Activated CD4-positive, alpha-beta T cell treated with anti-CD3 and anti-CD28 coated beads for 48 hours (primary cell): ENCODE measurements around the gene SMIM14.
"Not testable (repeated sequence)": the region's sequence is repeated elsewhere in the genome, so short reads cannot be mapped to it uniquely, and the experiment has no call there.

Source experiments
- DNase-seq: peaks from one replicate; pipeline ENCODE4 v3.0.0-alpha.2; 2020

The SMIM14 gene

DNA sequence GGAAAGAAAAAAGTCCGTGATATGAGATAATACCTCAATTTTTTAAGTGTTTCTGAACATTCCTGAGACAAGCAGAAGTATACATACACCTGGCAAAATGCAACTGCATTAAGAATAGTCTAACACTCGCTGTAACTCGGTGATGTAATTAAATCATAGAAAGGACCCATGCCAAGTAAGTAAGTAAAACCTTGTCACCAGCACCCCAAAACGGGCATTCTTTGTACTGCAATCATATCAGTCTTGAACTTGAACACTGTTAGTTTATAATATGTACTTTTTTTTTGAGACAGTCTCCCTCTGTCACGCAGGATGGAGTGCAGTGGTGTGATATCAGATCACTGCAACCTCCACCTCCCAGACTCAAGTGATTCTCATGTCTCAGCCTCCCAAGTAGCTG lies 47.4 kb downstream of the SMIM14 start:
- no peak for DNase-seq

- DNase-seq: no peak
Observed at GRCh38 chr4:39587881-39588280, 50.8 kb downstream of the SMIM14 start.

- no peak for DNase-seq
Observed at GRCh38 chr4:39574946-39575345, 63.7 kb downstream of the SMIM14 start.

GRCh38 chr4:39571504-39571903 lies 67.2 kb downstream of the SMIM14 start:
- DNase-seq: no peak

DNA sequence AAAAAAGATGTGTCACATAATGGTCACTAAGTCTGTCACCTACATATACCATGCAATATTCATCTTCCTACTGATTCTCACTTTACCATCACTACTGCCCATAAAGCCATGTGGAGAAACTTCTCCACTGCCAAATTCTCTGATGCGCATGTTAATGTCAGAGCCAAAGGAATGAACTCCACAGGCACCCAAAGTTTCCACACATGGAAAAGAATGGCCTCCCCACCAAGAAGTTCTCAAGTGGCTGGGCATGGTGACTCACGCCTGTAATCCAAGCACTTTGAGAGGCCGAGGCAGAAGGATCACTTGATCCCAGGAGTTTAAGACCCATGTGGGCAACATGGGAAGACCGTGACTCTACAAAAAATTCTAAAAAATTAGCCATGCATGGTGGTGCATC lies 67.6 kb downstream of the SMIM14 start:
- no peak for DNase-seq

DNA sequence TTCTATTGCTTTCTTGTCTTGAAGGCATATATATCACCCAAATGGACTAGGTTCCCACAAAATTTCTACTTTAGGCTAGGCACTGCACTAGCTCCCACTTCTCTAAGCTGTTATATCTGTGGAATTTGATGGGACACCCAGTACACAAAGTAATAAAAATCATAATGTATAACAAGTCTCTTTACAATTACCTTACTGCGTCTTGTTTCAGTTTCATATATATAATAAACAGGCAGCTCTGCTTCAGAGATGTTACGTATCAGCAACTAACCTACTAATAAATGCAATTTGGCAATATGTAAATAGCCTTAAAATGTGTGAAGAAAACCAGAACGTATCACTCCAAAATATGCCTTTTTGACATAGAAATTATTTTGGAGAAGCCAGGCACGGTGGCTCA lies 69.5 kb downstream of the SMIM14 start:
- DNase-seq: no peak

DNA sequence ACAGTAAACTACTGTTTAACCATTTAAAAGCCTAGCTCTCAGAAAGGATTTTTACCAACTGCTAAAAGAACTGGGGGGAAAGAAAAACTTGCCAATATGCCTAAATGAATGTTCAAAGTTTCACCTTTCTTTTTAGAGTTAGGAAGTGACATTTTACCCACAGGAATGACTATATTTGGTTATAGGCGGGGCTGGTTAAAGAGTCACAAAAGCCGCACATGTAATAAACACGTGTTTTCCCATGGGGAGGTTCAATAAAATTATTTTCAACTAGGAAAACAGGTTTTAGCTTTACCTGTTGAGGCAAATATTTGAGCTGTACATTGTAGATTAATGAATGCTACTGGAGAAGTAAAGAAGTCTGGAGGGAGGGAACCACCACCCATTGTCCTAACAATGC lies 69.9 kb downstream of the SMIM14 start:
- DNase-seq: no peak

DNA sequence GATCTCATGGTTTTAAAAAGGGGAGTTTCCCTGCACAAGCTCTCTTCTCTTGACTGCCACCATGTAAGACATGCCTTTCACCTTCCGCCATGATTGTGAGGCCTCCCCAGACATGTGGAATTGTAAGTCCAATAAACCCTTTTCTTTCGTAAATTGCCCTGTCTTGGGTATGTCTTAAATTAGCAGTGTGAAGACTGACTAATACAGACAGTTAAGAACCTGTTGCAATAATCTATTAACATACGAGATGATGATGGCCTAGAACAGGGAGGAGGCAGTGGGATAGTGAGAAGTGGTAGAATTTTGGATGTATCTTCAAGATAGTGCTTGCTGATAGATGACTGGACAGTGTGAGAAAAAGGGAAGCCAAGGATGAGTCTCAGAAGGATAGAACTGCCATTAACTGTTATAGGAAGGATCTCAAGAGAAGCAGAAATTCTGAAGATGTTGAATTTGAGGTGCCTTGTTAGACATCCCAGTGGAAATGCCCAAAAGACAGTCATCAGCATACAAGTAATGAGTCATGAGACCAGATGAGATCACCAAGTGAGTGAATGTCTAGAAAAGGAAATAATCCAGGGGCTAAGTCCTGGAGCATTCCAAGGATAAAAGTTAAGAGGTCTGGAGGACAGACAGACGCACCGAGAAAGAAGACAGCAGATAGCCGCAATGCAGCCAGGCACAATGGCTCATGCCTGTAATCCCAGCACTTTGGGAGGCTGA lies 72.6 kb downstream of the SMIM14 start:
- no peak for DNase-seq

DNA sequence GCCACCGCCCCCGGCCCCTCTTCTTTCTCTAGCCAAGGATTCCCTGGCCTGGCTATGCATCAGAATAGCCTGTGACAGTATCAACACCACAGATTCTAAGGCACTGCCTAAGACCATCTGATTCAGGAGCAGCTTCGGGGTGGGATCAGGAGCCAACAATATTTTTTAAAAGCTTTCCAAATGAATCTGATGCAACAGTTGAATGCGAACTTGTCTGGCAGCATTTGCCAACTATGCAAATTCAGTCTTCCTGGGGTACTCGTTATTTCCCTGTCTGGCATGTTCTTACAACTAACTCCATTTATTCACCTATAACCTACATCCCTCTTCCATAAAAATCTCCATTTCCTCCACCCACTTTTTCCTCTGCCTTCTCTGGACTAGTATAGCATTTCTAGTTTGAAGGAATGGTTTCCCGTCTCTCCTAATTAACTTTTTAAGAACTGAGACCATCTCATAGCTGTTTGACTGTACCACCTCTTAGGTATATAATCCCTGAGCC lies 75.3 kb downstream of the SMIM14 start:
- DNase-seq: no peak

DNA sequence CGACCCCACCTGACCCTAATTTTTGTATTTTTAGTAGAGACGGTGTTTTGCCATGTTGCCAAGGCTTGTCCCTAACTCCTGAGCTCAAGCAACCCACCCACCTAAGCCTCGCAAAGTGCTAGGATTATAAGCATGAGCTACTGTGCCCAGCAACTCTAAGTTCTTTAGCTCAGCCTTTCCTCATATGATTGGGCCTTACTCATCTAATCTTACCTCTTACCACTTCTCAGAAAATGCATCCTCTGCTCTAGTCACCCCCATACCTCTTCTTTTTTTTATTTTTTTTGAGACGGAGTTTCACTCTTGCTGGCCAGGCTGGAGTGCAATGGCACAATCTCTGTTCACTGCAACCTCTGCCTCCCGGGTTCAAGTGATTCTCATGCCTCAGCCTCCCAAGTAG lies 75.9 kb downstream of the SMIM14 start:
- DNase-seq: no peak

DNA sequence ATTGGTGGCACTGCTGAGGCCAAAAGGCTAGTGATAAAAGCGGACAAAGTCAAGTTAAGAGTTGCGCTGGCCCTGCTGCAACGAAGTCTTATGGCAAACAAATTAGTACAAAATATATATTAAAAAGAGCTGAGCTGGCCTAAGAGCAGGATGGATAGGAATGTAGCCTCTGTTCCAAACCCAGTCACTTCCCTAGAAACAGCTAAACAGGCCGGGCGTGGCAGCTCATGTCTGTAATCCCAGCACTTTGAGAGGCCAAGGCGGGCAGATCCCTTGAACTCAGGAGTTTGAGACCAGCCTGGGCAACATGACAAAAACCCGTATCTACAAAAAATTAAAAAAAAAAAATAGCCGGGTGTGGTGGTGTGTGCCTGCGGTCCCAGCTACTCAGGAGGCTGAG lies 79.0 kb downstream of the SMIM14 start:
- no peak for DNase-seq

DNA sequence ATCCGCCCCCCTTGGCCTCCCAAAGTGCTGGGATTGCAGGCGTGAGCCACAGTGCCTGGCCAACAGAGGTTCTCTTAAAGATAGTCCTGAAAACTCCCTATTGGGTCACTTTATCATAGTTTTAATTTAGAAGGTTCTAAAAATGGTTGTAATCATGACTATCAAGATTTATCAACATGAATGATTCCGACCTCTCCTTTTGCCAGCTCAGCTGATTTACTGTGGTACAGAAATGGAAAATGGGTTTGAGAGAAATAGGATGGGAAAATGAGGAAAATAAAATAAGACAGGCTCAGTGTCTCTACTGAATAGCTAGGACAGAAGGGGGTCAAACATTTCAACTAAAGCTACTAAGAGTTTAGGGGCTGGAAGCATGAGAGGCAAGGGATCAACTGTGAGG lies 83.2 kb downstream of the SMIM14 start:
- no peak for DNase-seq

DNA sequence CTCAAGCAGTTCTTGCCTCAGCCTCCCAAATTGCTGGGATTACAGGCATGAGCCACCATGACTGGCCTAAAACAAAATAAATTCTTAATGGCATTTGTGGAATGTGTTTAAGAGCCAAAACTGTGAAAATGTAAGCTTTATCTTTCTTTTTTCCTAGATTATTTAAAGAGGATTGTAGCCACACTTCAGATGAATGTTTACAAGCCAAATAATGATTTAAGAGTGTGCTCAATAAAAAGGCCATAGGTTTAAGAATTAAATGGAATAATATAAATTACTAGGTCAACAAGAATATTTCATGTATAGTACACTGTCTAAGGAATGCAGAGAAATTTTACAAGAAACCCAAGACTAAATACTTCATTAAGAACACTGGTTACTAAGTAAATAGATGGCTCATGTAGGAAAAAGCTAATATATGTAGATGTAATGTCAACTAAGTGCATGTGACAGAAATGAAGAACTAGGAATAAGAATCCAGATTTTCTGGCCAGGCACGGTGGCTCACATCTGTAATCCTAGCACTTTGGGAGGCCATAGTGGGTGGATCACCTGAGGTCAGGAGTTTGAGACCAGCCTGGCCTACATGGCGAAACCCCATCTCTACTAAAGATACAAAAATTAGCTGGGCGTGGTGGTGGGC lies 90.1 kb downstream of the SMIM14 start:
- no peak for DNase-seq

GRCh38 chr4:39544580-39545315 lies 93.9 kb downstream of the SMIM14 start:
- no peak for DNase-seq

DNA sequence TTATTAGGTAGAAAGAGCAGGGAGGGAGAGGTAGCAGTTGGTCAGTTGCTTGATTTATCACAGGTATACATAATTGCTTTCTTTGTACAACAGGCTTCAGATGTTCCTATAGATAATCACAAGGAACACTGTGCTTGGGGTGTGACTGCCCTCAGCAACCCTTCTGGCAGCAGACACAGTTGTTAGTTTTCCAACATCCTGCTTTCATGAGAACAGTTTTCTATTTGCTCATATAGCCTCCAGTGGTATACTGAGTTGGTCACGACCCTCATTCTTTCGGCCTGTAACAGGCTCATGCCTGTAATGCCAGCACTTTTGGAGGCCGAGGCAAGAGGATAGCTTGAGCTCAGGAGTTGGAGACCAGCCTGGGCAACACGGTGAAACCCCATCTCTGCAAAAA lies 94.6 kb downstream of the SMIM14 start:
- DNase-seq: not testable (repeated sequence)

DNA sequence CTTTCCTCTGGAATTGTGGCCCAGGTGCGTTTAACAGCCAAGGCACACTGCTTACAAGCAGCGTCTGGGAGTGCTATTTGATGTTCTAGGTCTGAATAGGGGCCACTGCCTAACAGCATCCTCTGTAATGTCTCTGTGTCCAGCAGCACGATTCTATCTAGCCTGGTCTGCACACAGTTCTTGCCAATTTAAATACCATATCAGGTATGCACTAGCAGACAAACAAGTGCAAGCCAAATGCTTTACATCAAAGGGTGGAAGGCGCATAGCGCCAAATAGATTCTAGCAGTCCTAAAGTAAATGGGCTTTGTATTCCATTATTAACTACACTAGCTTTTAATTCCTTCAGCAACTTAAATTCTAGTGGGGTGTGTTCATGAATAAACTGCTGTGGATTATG lies 95.6 kb downstream of the SMIM14 start:
- no peak for DNase-seq

- no peak for DNase-seq
Observed at GRCh38 chr4:39542611-39543012, 96.1 kb downstream of the SMIM14 start.

DNA sequence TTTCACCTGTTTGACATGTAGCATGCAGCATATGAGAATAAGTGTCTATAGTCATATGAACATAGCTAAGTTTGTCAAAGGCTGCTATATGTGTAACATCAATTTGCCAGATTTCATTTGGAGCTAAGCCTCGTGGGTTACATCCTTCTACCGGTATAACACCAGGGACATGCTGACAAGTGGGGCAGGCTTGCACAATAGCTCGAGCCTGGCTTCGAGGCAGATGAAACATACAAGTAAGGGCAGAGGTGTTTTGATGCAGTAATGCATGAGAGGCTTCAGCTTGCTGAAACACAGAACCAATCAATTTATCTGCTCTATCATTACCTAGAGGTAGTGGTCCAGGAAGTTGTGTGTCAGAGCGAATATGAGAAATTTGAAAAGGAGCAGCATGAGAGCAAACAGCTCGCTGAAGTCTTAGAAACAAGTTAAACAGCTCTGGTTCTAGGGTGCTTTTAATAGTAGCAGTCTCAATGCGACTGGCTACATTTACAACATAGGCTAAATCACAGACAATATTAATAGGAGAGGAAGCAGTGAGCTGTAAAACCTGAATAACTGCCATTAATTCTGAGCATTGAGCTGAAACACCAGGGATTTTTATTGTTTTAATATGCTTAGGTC lies 96.6 kb downstream of the SMIM14 start:
- no peak for DNase-seq

GRCh38 chr4:39539089-39539611 lies 99.5 kb downstream of the SMIM14 start:
- no peak for DNase-seq

- no peak for DNase-seq
Observed at GRCh38 chr4:39533541-39533940, 105.1 kb downstream of the SMIM14 start.

GRCh38 chr4:39532237-39532636 lies 106.4 kb downstream of the SMIM14 start:
- DNase-seq: not testable (repeated sequence)

DNA sequence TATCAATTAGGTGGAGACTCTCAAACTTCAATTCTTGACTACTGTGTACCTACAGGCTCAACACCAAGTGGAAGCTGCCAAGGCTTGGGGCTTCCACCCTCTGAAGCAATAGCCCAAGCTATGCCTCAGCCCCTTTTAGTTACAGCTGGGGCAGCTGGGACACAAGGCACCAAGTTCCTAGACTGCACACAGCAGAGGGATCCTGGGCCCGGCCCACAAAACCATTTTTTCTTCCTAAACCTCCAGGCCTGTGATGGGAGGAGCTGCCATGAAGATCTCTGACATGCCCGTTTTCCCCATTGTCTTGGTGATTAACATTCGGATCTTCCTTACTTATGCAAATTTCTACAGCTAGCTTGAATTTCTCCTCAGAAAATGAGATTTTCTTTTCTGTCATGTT lies 108.0 kb downstream of the SMIM14 start:
- no peak for DNase-seq

DNA sequence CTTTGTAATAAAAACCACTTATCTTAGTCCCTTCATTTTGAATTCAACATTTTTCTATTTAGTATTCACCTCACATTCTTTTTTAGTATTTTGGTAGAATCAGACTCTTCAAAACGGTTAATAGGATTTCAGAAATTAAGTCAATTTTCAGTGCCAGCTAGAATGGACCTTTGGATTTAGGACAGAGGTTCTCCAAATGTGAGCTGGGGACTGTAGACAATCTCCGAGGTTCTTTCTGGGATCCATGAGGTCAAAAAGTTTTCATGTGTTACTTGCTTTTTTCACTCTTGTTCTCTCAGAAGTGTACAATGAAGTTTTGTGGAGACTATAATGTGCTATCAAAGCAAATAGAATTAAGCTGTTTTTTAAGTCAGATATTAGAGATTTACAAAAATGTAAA lies 109.1 kb downstream of the SMIM14 start:
- DNase-seq: no peak
